Measurements from ENCODE around the gene MAP6D1.
A peak's percentile ranks its signal among the peaks of the same experiment; 100 is the strongest.
"Not testable (repeated sequence)": the region's sequence is repeated elsewhere in the genome, so short reads cannot be mapped to it uniquely, and the experiment has no call there.

The MAP6D1 gene

GRCh38 chr3:183796372-183796771 is 29.0 kb downstream of the MAP6D1 start:
- DNase-seq = no peak

GRCh38 chr3:183794452-183794851 is 30.9 kb downstream of the MAP6D1 start:
- no peak for DNase-seq

- no peak for DNase-seq
Observed at GRCh38 chr3:183792976-183793375, 32.4 kb downstream of the MAP6D1 start.

GRCh38 chr3:183790700-183791099 is 34.7 kb downstream of the MAP6D1 start:
- DNase-seq = no peak

- DNase-seq = no peak
Observed at GRCh38 chr3:183789826-183790225, 35.6 kb downstream of the MAP6D1 start.

- DNase-seq = not testable (repeated sequence)
Observed at GRCh38 chr3:183784503-183784902, 40.9 kb downstream of the MAP6D1 start.

GRCh38 chr3:183782576-183783276 is 42.7 kb downstream of the MAP6D1 start:
- DNase-seq = no peak

GRCh38 chr3:183781246-183781645 is 44.1 kb downstream of the MAP6D1 start:
- no peak for DNase-seq

- DNase-seq = no peak
Observed at GRCh38 chr3:183779896-183780465, 45.4 kb downstream of the MAP6D1 start.

- no peak for DNase-seq
Observed at GRCh38 chr3:183777016-183777618, 48.3 kb downstream of the MAP6D1 start.

- DNase-seq = not testable (repeated sequence)
Observed at GRCh38 chr3:183776451-183776850, 48.9 kb downstream of the MAP6D1 start.

GRCh38 chr3:183775781-183776180 is 49.6 kb downstream of the MAP6D1 start:
- no peak for DNase-seq

- no peak for DNase-seq
Observed at GRCh38 chr3:183774631-183775030, 50.7 kb downstream of the MAP6D1 start.

GRCh38 chr3:183769453-183769852 is 55.9 kb downstream of the MAP6D1 start:
- no peak for DNase-seq

- DNase-seq = no peak
Observed at GRCh38 chr3:183768114-183768513, 57.3 kb downstream of the MAP6D1 start.

- DNase-seq = peak; percentile 68 to 73
Observed at GRCh38 chr3:183766745-183767606, 58.4 kb downstream of the MAP6D1 start.

GRCh38 chr3:183766107-183766506 is 59.3 kb downstream of the MAP6D1 start:
- no peak for DNase-seq
